Stimulated activated CD8-positive, alpha-beta memory T cell treated with anti-CD3 and anti-CD28 coated beads, Interleukin-4, amount 100 ng/mL, for 24 hours (primary cell): ENCODE data around the gene LSAMP.
"Not testable (repeated sequence)": the region's sequence is repeated elsewhere in the genome, so short reads cannot be mapped to it uniquely, and the experiment has no call there.

ENCODE experiments used
- DNase-seq: peaks from one replicate; pipeline ENCODE4 v3.0.0-alpha.2; 2020; ENCODE audit warnings: low read depth

LSAMP gene

DNA sequence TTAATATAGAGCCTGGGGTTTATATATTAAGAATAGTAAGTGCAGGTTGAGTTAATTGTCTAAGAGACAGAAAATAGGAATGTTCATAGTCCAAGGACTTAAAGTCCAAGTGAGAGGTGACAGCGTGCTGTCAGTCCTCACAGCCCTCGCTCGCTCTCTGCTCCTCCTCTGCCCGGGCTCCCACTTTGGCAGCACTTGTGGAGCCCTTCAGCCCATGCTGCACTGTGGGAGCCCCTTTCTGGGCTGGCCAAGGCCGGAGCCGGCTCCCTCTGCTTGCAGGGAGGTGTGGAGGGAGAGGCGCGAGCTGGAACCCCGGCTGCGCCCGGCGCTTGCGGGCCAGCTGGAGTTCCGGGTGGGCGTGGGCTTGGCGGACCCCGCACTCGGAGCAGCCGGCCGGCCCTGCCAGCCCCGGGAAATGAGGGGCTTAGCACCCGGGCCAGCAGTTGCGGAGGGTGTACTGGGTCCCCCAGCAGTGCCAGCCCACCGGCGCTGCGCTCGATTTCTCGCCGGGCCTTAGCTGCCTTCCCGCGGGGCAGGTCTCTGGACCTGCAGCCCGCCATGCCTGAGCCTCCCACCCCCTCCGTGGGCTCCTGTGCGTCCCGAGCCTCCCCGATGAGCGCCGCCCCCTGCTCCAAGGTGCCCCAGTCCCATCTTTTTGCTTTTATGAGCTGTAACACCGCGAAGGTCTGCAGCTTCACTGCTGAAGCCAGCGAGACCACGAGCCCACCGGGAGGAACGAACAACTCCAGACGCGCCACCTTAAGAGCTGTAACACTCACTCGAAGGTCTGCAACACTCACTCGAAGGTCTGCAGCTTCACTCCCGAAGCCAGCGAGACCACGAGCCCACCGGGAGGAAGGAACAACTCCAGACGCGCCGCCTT is 653.8 kb downstream of the LSAMP start:
- not testable (repeated sequence) for DNase-seq

DNA sequence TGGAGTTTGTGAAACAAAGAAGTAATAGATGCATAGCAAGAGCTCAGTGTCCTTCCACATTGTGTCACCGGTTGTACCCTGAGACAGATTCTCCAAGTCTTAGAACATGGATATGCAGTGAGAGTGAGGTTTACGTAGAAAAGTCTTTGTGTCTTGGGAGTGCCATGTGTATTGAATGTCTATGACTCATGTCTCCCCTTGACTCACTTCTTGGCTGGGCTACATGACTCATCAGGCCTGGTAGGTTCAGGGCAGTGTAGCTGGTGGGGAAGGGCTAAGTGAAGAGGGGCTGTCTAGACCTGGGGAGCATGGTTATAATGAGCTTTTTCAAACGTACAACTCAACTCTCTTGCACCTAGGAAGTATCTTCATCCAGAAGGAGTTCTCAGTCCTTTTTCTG is 654.5 kb downstream of the LSAMP start:
- DNase-seq: peak; percentile 23

DNA sequence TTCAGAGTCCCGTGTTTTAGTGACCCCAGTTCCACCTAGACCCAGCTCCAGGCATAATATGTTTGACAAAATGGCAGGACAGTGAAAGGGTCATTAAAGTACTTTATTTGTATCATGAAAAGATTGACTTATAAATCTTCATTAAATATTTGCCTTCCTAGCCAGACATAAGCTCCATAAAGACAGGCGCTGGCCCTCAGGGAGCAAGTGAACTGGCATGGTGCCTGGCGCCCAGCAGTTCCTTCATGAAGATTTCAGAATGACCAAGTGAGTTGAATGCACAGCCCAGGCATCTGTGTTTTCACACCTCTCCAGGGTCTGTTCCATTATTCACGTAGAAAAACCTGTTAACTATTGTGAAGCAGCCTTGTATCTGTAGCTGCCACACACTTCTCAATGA is 655.8 kb downstream of the LSAMP start:
- DNase-seq: no peak

DNA sequence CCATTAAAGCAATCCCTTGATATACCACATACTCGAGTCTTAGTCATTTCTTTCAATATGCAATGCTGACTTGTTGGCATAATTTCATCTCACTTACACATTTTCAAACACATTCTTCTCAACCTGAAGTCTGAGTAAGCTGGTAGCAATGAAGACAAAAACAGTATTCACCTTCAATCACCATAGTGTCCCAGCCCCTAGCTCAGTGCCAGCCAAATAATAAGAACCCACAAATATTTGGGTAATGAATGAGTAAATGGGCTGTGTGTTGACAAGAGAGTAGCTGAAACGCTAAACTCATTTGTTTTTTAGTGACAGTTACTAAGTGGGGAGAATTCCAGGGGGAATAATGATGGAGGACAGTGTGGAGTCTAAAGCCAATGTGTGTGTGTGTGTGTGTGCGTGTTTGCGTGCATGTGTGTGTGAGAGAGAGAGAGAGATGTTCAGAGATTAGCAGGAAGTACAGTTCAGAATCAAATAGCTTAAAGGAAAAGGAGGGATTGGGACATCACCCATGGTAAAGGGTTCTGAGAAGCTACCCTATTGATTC is 656.3 kb downstream of the LSAMP start:
- no peak for DNase-seq

DNA sequence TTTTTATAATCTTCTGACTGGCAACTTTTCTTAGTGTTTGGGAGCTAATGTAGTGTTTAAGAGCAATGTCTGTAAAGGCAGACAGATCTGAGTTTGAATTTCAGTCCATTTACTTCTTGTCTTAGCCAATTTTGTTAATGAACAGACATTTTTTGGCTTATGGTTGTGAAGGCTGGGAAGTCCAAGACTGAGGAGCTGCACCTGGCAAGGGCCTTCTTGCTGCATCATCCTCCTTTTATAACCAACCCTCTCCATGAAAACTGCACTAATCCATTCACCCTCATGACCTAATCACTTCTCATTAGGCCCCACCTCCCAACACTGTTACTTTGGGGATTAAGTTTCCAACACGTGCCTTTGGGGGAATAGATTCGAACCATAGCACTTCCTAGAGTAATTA is 657.5 kb downstream of the LSAMP start:
- DNase-seq: no peak

DNA sequence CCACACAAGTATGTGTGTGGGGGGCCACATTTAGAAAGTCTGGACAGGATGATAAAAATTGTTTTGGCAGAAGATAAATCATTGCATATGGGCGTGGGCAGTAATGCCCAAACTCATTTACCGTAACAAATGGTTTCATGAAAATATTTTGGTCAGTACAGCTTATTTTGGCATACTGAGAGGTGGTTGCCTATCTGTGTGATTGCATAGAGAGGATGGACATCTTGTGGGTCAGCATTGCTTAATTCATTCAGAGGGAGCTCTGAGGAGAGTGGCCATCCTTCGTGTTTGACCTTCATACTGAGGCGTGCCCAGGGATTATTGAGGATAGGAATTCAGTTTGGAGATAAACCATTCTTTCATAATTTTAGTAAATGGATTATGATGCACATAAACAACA is 659.5 kb downstream of the LSAMP start:
- DNase-seq: no peak

DNA sequence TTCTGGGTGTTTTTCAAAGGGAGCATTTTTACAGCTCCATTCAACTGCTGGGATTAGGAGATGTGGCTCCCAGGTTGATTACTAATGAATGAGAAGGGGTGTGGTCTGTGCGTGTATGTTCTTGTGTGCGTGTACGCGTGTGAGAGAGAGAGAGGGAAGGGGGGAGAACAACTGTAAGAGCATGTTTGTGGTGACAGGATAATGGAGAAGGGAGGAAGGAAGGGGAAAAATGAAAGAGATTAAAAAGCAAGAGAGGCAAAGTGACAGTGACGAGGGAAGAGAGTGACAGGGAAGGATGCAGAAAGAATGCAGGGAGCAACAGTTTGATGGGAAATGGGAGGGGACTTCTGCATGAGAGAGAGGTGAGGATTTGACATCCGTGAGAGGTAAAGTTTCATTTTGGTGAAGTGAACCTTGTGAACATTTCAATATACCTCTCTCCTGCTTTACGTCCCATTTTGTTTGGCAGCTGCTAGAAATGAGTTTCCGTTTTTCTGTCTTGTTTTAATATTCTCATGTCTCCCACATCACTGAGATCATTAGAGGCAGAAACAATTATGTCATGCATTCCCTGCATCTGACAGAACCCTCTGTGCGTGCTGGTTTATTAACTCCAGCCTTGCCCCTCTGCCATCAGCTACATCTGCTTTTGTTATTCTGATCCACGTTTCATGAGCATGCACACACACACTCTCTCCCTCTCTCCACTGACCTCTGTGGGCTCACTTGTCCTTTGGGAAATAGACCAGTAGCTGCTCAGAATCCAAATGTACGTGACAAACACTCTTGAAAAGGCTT is 660.3 kb downstream of the LSAMP start:
- DNase-seq: no peak

DNA sequence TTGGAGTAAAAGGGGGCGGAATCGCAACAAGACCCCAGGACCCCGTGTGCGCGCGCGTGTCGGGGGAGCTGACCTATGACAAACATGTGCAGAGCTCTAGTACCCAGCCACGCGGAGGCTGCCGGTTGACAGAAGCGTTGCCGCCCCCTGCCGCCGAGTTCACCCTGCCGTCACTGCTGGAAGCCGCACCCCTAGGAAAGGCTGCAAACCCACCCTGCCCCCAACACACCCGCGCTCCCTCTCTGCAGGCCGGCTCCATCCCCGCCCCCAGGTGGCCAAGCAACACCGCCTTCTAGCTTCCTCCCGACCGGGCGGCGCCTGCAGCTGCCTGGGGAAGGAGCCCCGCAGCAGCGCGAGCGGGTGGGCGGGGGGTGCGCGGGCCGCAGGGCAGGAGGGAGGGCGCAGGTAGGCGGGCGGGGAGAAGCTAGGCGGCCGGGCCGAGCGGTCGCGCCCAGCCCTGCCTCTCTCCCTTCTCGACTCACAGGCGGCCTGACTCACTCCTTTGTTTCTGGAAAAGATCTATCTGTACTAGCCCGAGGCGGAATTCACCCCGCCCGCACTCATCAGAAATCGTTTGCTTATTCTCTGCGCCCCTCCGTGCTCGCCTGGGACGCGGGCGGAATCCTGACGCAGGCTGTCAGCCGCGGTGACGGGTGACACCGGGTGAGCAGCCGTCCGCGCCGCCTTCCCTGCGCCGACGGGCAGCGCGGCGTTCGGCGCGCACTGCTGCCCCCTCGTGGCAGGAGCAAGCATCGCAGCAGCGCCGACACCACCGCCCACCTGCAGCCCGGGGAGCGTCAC is 661.1 kb downstream of the LSAMP start:
- DNase-seq: peak; percentile 93

DNA sequence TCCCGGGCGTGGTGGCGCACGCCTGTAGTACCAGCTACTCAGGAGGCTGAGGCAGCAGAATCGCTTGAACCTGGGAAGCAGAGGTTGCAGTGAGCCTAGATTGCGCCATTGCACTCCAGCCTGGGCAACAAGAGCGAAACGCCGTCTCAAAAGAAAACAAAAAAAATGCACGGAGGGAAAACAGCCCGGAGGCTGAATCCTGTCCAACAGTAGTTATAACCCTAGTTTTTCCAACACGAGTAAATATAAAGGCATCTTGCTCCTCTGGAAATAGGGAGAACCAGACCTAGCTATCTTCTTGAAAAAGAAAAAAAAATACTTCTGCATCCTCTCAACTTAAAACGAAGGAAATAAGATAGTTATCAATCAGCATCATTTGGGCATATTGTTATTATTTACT is 661.9 kb downstream of the LSAMP start:
- not testable (repeated sequence) for DNase-seq

DNA sequence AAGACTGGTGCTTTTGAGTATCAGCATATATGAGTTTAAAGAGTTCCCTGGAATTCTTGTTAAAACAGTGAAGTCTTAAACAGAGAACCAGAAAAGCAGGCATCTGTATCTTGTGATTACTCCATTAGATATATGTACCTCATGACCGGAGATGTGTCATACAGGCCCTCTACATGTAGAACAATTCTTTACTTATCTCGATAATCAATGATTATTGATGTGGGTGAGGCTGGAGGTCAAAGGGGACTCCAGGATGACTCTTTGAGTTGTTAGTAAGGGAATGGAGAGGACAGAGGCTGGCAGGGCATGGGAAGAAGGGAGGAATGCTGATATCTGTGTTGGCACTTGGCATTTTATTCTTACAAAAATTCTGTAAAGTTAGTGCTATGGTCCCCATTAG is 666.3 kb downstream of the LSAMP start:
- no peak for DNase-seq

DNA sequence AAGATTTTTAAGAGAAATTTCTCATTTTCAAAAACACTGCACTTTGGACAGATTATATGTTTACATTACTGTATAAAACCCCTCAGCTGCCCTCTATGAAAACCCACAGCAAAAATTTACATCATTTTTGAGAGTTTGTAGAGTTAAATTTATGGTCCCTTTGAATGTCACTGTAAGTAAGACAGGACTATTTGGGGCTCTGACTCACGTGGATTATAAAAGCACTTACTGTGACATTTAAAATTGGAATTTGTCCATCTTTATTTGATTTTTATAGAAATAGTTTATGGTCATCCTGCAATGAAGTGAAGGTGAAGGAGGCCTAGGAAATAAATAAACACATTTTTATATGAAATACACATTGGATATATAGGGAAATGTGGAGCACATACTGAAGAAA is 672.3 kb downstream of the LSAMP start:
- no peak for DNase-seq

DNA sequence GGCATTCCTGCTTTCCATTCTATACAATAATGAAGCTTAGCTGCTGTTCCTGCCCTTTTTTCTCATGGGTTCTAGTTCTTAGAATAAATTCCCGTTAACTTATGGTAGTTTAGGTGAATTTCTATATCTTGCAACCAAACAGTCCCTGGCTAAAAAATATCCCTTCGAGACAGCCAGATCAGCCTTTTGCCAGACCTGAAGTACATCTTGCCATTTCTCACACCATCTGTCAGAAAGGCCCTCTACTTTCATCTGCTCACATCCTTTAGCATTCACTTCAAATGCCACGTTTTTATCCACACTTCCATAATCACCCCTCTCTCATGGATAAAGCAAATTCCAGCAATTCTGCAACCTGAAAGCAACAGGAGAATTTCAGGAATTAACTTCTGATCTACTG is 676.6 kb downstream of the LSAMP start:
- DNase-seq: no peak

DNA sequence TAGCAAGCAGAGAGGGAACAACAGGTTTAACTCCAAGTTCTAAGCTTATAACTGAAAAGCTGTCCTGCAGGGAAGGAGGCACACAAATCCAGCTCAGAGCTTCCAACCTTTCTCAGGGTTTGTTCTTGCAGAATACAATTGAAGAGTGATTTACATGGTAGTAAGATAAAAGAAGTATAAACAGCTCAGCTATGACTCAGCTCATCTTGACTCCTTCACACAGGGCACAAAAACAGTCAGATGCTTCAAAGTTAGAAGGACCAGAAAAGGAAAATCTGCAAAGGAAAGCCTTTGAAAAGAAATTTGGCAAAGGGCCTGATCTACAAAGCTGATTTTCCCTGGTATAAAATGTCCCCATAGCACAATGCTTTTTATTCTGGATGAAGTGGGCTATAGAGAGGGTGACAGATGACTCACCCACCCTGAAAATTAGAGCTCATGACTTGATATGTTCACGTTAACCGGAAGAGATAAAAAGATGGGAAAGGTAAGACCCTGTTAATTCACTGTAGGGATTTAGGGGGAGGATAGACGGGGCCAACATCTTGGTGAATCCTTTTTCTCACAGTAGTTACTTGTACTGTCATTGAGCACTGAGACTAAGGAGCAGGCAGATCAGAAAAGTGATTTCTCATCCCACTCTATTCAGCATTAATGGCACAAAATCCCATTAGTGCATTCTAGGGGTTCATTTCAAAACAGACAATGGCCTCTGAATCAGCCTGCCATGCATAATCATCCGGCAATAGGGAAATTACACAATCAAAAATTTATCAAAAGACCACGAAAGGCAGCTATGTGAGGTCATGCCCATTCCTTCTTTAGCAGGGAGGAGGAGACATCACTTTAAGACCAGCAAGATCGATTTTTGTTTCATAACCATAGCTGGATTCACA is 678.5 kb downstream of the LSAMP start:
- no peak for DNase-seq

DNA sequence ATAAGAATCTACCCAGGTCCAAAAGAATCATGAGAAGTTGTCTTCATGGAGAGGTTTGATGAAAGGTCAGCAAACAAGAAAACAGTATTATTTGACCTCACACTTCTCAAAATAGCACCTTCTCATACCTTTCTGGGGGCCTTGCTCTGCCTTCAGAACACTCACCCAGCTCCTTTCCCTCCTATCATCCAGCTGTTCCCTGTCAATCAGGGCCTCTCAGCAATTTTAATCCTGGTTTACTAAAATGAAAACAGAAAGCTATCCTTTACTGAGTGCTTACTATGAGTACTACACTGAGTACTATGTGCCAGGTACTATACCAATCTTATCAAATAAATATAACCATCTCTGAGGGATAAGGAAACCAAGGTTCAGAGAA is 683.4 kb downstream of the LSAMP start:
- no peak for DNase-seq

DNA sequence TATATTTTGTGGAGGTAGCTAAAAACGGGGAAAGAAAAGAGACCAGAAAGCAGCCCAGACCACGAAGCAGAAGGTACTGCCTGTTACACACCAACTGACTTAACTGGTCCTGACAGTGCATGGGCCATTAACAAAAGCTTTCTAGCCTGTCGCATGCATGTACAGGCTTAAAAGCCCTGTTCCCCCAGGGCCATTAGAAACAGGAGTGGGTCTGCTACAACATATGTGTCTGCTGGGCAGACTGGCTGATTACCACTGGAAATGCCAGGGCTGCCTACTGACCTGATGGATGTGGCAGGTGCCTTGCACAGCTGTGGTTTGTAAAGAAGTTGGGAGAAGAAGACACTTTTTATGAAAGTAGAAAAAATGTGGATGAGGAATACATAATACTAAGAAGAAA is 684.6 kb downstream of the LSAMP start:
- no peak for DNase-seq

DNA sequence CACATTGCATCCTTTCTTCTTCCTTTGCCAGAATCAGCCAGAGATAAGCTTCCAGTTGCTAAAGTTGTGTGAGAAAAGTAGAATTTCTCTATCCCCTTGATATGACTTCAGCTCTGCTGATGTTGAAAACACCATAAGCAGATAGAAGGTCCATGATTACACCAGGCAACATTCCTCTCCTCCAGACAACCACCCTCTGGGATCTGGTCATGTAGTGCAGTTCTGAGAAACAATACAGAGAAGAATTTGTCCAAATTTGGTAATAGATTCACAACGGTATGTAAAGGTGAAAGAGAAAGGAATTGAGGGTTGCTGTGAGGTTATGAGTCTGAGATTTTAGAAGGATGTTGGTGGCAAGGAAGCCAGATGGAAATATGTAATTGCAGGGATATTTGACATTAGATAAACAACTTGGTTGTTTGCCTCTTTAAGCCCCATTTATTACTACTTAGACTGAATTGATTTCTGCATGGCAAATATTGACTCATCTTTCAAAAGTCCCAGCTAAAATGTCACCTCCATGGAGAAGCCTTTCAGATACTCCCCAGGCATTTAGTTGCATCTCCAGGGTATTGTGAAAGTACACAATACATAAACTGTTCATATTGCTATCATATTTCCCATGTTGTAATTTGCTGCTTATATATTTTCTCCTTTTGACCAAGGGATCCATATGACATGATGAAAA is 687.1 kb downstream of the LSAMP start:
- DNase-seq: no peak

DNA sequence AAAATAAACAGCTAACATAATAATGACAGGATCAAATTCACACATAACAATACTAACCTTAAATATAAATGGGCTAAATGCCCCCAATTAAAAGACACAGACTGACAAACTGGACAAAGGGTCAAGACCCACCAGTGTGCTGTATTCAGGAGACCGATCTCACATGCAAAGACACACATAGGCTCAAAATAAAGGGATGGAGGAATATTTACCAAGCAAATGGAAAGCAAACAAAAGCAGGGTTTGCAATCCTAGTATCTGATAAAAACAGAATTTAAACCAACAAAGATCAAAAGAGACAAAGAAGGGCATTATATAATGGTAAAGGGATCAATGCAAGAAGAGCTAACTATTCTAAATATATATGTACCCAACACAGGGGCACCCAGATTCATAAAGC is 692.3 kb downstream of the LSAMP start:
- not testable (repeated sequence) for DNase-seq
